Transverse colon (tissue), 4 donors: ENCODE measurements around the gene ZFAND5. TPM values are rescaled to one million over a fixed set of nuclear protein-coding genes. Genes with fewer than 3 reads are reported as not detected.

ENCODE experiments used
- DNase-seq: peaks from one replicate; pipeline ENCODE4 v3.0.0-alpha.2; 2019
- H3K27ac ChIP-seq, 4 donors: fragments of 200-600 bp; sonication (generic); 2 replicates each; pipeline ENCODE4 v1.5.1; 2016 to 2018; ENCODE audit warnings: inconsistent platforms in 4 of 4
- H3K27me3 ChIP-seq: fragments of 200-600 bp; sonication (generic); 2 replicates; pipeline ENCODE4 v1.5.1; 2017; ENCODE audit warnings: inconsistent platforms
- H3K36me3 ChIP-seq, 4 donors: fragments of 200-600 bp; sonication (generic); 2 replicates each; pipeline ENCODE4 v1.5.1; 2017 to 2019; ENCODE audit warnings: inconsistent platforms in 4 of 4
- H3K4me1 ChIP-seq, 4 donors: fragments of 200-600 bp; sonication (generic); 2 replicates each; pipeline ENCODE4 v1.5.1; 2017 to 2020; ENCODE audit warnings: inconsistent platforms in 4 of 4
- H3K4me3 ChIP-seq, 4 donors: fragments of 200-600 bp; sonication (generic); 1 replicate in 1 of 4; 2 replicates in 3 of 4; pipeline versions ENCODE4 v1.5.1 to v1.6.1; 2017 to 2019; ENCODE audit warnings: inconsistent platforms in 4 of 4
- H3K9me3 ChIP-seq, 2 donors: fragments of 200-600 bp; sonication (generic); 2 replicates each; pipeline ENCODE4 v1.5.1; 2017 to 2019; ENCODE audit warnings: inconsistent platforms in 2 of 2
- CTCF ChIP-seq, 5 experiments: fragments of 200-600 bp in 3 of 5; fragments of 450-650 bp in 2 of 5; sonication (generic) in 3 of 5; IDR thresholded peaks; 1 replicate in 2 of 5; 2 replicates in 3 of 5; pipeline ENCODE4 v1.5.1; 2016 to 2017; ENCODE audit warnings: antibody characterized with exemption in 5 of 5, inconsistent platforms in 3 of 5, mild to moderate bottlenecking in 2 of 5, moderate library complexity in 1 of 5
- EP300 ChIP-seq: sonication (generic); formaldehyde crosslinking; IDR thresholded peaks from one replicate; pipeline ENCODE4 v1.6.1; 2017; ENCODE audit warnings: antibody characterized with exemption, low read depth
- POLR2A ChIP-seq: fragments of 450-650 bp; IDR thresholded peaks from one replicate; pipeline ENCODE4 v1.6.1; 2016; ENCODE audit warnings: antibody characterized with exemption, mild to moderate bottlenecking, moderate library complexity
- POLR2AphosphoS5 ChIP-seq, 3 donors: sonication (generic); formaldehyde crosslinking; IDR thresholded peaks; one replicate each; pipeline ENCODE4 v1.6.1; 2016; ENCODE audit warnings: antibody characterized with exemption in 3 of 3
- WGBS, 2 donors: methylation state at CpG; one replicate each; pipeline ENCODE4 v1.1.5; 2018; ENCODE audit warnings: low coverage in 1 of 2; 5-methylcytosine and 5-hydroxymethylcytosine counted together
- in situ Hi-C, 4 donors: fragments of 200-750 bp; cut with MboI; loops; one replicate each; pipeline versions ENCODE4 v1.15.0 to v1.15.1; 2017; ENCODE audit warnings: low sequenced_read_pairs in 3 of 4, low pct_ligation_motif_present in 1 of 4, low pct_unique_long_range_greater_than_20kb in 1 of 4
- intact Hi-C: fragments of 100-400 bp; cut with DNase I; formaldehyde crosslinking; loops from one replicate; pipeline ENCODE4 v1.15.1; 2023; ENCODE audit warnings: low total_unique reads
- total RNA-seq, 4 donors: library from RNA; depleted of rRNA; stranded (reverse); fragments of >200 nt; gene quantifications; one replicate each; pipeline ENCODE4 v1.1.0, GENCODE V29; 2016

ZFAND5 gene
- total RNA-seq, 4 donors from 2014 or later: 49.0 to 190 (median 98.2) TPM

GRCh38 chr9:72384710-72385485, 19.9 kb upstream of the ZFAND5 start:
- Histone ChIP-seq H3K36me3 (no peaks in the 10 kb centered on the region), H3K4me1 (no peaks in the 10 kb centered on the region), H3K9me3 (no peaks in the 10 kb centered on the region), H3K4me3 (no peak overlapping the region), H3K27ac (no peak overlapping the region), H3K27me3 (no peaks in the 10 kb centered on the region)
- DNase-seq: no peak
- 41 to 51% methylated on average over 4 to 5 of the region's 5 CpGs for WGBS, 2 donors
- intact Hi-C loops: loop anchor here (5.0 kb wide), 1 partner anchor 1758 kb away; no protein-coding TSS in a partner anchor
- in situ Hi-C loops: no loop called here
- TF ChIP-seq EP300 (no peak), CTCF (IDR thresholded peaks at IDR 0.05) (no peak), POLR2AphosphoS5 (IDR thresholded peaks at IDR 0.05) (no peak), POLR2A (no peak)

- H3K4me1 ChIP-seq: no peaks in the 10 kb centered on the region
- H3K36me3 ChIP-seq: no peaks in the 10 kb centered on the region
- H3K27me3 ChIP-seq: no peaks in the 10 kb centered on the region
- no peaks in the 10 kb centered on the region for H3K9me3 ChIP-seq
- in situ Hi-C loops: no loop called here
- intact Hi-C loops: loop anchor here (5.0 kb wide), 1 partner anchor 1757 kb away; no protein-coding TSS in a partner anchor
- DNase-seq: no peak
- no peak overlapping the region for H3K4me3 ChIP-seq
- TF ChIP-seq CTCF (IDR thresholded peaks at IDR 0.05): no peak
- no peak for TF ChIP-seq EP300
- no peak for TF ChIP-seq POLR2A
- TF ChIP-seq POLR2AphosphoS5 (IDR thresholded peaks at IDR 0.05): no peak
- WGBS, 2 donors: 80 to 87% methylated on average over 6 to 7 of the region's 7 CpGs
- H3K27ac ChIP-seq: no peak overlapping the region
Observed at GRCh38 chr9:72383978-72384709, 19.1 kb upstream of the ZFAND5 start.

- Histone ChIP-seq H3K27me3 (no peaks in the 10 kb centered on the region), H3K36me3 (no peaks in the 10 kb centered on the region), H3K4me3 (no peak overlapping the region), H3K9me3 (no peaks in the 10 kb centered on the region), H3K27ac (no peak overlapping the region), H3K4me1 (no peaks in the 10 kb centered on the region)
- intact Hi-C loops: loop anchor here (5.0 kb wide), 1 partner anchor 1755 kb away; no protein-coding TSS in a partner anchor
- no peak for DNase-seq
- in situ Hi-C loops: no loop called here
- 79 to 82% methylated on average over 4 of the region's 4 CpGs for WGBS, 2 donors
- TF ChIP-seq EP300 (no peak), POLR2AphosphoS5 (IDR thresholded peaks at IDR 0.05) (no peak), POLR2A (no peak), CTCF (IDR thresholded peaks at IDR 0.05) (no peak)
Observed at GRCh38 chr9:72382405-72382804, 17.4 kb upstream of the ZFAND5 start.

- in situ Hi-C loops (no loop called here), intact Hi-C loops (no loop called here)
- no peak for TF ChIP-seq POLR2AphosphoS5 (IDR thresholded peaks at IDR 0.05)
- TF ChIP-seq EP300: no peak
- no peak for TF ChIP-seq CTCF (IDR thresholded peaks at IDR 0.05)
- TF ChIP-seq POLR2A: no peak
- Histone ChIP-seq H3K4me1 (no peaks in the 10 kb centered on the region), H3K27ac (no peak overlapping the region), H3K4me3 (no peak overlapping the region), H3K27me3 (no peaks in the 10 kb centered on the region), H3K9me3 (no peaks in the 10 kb centered on the region), H3K36me3 (no peaks in the 10 kb centered on the region)
- 68 to 83% methylated on average over 2 to 4 of the region's 4 CpGs for WGBS, 2 donors
- DNase-seq: no peak
Observed at GRCh38 chr9:72377041-72377440, 12.0 kb upstream of the ZFAND5 start.
